GM21526 (cell line): ENCODE data around the gene TNIK.
"Not testable (repeated sequence)": the region's sequence is repeated elsewhere in the genome, so short reads cannot be mapped to it uniquely, and the experiment has no call there.

ENCODE experiments used
- ATAC-seq: cut with Tn5 transposase; IDR thresholded peaks from one replicate; pipeline ENCODE4 v1.9.1; 2021; ENCODE audit warnings: moderate library complexity; ENCODE audit not compliant: unreplicated experiment, low FRiP score

Gene TNIK

GRCh38 chr3:171390051-171390941 lies 69.9 kb downstream of the TNIK start:
- ATAC-seq, result no peak

- ATAC-seq, result no peak
These were observed 70.7 kb downstream of the TNIK start for GRCh38 chr3:171389491-171389890.

GRCh38 chr3:171388527-171388926 lies 71.7 kb downstream of the TNIK start:
- no peak for ATAC-seq

GRCh38 chr3:171387062-171387461 lies 73.1 kb downstream of the TNIK start:
- no peak for ATAC-seq

- no peak for ATAC-seq
These were observed 75.1 kb downstream of the TNIK start for GRCh38 chr3:171385086-171385485.

GRCh38 chr3:171384101-171384891 lies 75.9 kb downstream of the TNIK start:
- ATAC-seq, result no peak

- ATAC-seq, result no peak
These were observed 76.8 kb downstream of the TNIK start for GRCh38 chr3:171383206-171384018.

GRCh38 chr3:171382347-171382746 lies 77.9 kb downstream of the TNIK start:
- ATAC-seq, result not testable (repeated sequence)

GRCh38 chr3:171380711-171381425 lies 79.3 kb downstream of the TNIK start:
- ATAC-seq, result no peak

GRCh38 chr3:171379961-171380483 lies 80.2 kb downstream of the TNIK start:
- no peak for ATAC-seq

- ATAC-seq, result no peak
These were observed 80.9 kb downstream of the TNIK start for GRCh38 chr3:171379281-171379680.

GRCh38 chr3:171378586-171378985 lies 81.6 kb downstream of the TNIK start:
- no peak for ATAC-seq

- no peak for ATAC-seq
These were observed 82.3 kb downstream of the TNIK start for GRCh38 chr3:171377859-171378258.

GRCh38 chr3:171376596-171376947 lies 83.6 kb downstream of the TNIK start:
- ATAC-seq, result no peak

GRCh38 chr3:171375666-171376595 lies 84.3 kb downstream of the TNIK start:
- no peak for ATAC-seq

- no peak for ATAC-seq
These were observed 85.4 kb downstream of the TNIK start for GRCh38 chr3:171374661-171375285.

GRCh38 chr3:171374260-171374659 lies 85.9 kb downstream of the TNIK start:
- ATAC-seq, result no peak

GRCh38 chr3:171373711-171374110 lies 86.5 kb downstream of the TNIK start:
- ATAC-seq, result no peak
